Measurements from ENCODE around the gene CLEC4F. TPM values are rescaled to one million over a fixed set of nuclear protein-coding genes. Genes with fewer than 3 reads are reported as not detected.
A peak's percentile ranks its signal among the peaks of the same experiment; 100 is the strongest.

The CLEC4F gene
- total and polyA plus RNA-seq, 2 of the 13 experiments (the other 11 are each of a cell fraction or from before 2014, with no cell fraction given): 0.12 to 0.13 TPM

DNA sequence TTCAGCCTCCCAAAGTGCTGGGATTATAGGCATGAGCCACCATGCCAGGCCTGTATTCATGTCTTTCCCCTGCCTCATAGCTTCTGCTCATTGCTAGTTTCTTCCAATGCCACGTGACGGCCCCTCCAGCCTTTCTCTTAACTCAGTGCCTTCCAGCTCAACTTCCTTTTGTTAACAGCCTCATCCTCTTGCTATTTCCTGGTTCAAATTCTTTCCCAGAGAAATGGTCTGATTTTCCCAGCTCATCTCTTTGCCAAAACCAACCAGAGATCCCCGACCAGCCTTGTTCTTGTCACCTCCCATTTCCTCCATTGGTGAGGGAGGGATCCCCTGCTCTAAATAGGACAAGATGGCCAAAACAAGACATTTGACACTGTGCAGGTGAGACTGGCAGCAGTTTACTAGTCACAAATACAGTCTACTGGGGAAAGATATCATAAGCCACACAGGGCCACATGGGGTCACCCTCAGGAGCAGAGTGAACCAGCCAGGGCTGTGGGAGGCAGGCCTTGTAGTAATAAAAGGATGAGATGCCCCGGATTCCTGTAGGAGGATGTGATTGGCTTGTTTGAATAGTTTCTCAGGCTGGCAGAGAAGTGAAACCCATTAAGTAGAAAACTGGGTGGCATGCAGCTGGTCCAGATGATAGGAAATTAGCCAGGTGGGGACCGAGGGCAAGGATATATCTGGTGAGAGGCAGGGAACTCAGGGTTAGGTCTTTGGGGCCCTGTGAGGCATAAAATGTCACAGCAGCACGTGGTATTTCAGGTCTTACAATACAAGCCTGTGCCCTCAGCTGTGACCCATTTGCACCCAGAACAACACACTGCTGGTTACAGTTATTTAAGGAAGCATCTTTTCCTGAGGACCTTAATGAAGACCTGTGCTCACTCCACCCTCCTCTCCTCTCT, 8.8 kb upstream of the CLEC4F start:
- BruUV-seq (replicated peaks): no TSS peak
- ATAC-seq: peak; percentile 35; the same call in 2 of the 3 replicates
- no peak for FAIRE-seq
- no peaks in the 10 kb centered on the region for H3K9me3 ChIP-seq (ENCODE audit: low read length)
- no peak overlapping the region for H3K4me3 ChIP-seq (replicated peaks in 1 of 3; ENCODE audit: insufficient read depth in 1 of 3, low read depth in 2 of 3, low read length in 3 of 3)
- POLR2A ChIA-PET: interaction anchor here (1.3 kb wide), 1 partner anchor 21 kb away, joined by 3 read pairs; no protein-coding TSS in a partner anchor
- H3K36me3 ChIP-seq (replicated peaks in 1 of 2; ENCODE audit: control insufficient read depth in 1 of 2, insufficient read depth in 2 of 2, low read length in 2 of 2): no peaks in the 10 kb centered on the region
- H3K4me2 ChIP-seq (ENCODE audit: low read depth, low read length): no peak overlapping the region
- no peaks in the 10 kb centered on the region for H3K79me2 ChIP-seq (ENCODE audit: insufficient read depth, low read length)
- intact Hi-C loops (cut with micrococcal nuclease; ENCODE audit: unreplicated experiment): no loop called here
- H4K20me1 ChIP-seq (ENCODE audit: insufficient read depth, low read length): no peaks in the 10 kb centered on the region
- in situ Hi-C loops (cut with HindIII; ENCODE audit: extremely low pct_ligation_motif_present, low pct_unique_long_range_greater_than_20kb): no loop called here
- peaks cover 31% of the 10 kb centered on the region for H3K4me1 ChIP-seq (ENCODE audit: insufficient read depth, low read length)
- no peak overlapping the region for H3K9ac ChIP-seq (ENCODE audit: insufficient read depth, low read depth, low read length)
- no peak for TF ChIP-seq NONO (IDR thresholded peaks at IDR 0.05)
- no peak for TF ChIP-seq NONO (CRISPR knock-in tag; conservative IDR thresholded peaks at IDR 0.05)
- TF ChIP-seq THAP8 (CRISPR knock-in tag; IDR thresholded peaks at IDR 0.05; ENCODE audit: borderline replicate concordance): no peak
- no peak overlapping the region for H2AFZ ChIP-seq (ENCODE audit: low read length)
- H3K27ac ChIP-seq (ENCODE audit: extremely low read length, insufficient read depth, low read length): no peak overlapping the region
- CTCF ChIA-PET (ENCODE audit: low intra/inter-chr PET ratio, low total read pairs): no interaction called here
- peaks cover 5 to 36% of the 10 kb centered on the region in 2 experiments; a peak in 4 of 5 replicates for H3K27me3 ChIP-seq (ENCODE audit: control insufficient read depth in 1 of 2, insufficient read depth in 2 of 2, low read length in 2 of 2)
- no peak for DNase-seq (ENCODE audit: low spot score)
- 23% methylated on average over 5 of the region's 6 CpGs for WGBS (ENCODE audit: low lambda C conversion rate)

- no peak for TF ChIP-seq FOXK2 (IDR thresholded peaks at IDR 0.05)
- intact Hi-C loops (cut with micrococcal nuclease; ENCODE audit: unreplicated experiment): no loop called here
- BruUV-seq (replicated peaks): no TSS peak
- ChIA-PET POLR2A (no interaction called here), CTCF (ENCODE audit: low intra/inter-chr PET ratio, low total read pairs) (no interaction called here)
- no peak for DNase-seq (ENCODE audit: low spot score)
- Histone ChIP-seq H3K9me3 (ENCODE audit: low read length) (no peaks in the 10 kb centered on the region), H3K4me2 (ENCODE audit: low read depth, low read length) (no peak overlapping the region), H4K20me1 (ENCODE audit: insufficient read depth, low read length) (no peaks in the 10 kb centered on the region), H3K27me3 (ENCODE audit: control insufficient read depth in 1 of 2, insufficient read depth in 2 of 2, low read length in 2 of 2) (peaks cover 5 to 34% of the 10 kb centered on the region in 2 experiments; a peak in 4 of 5 replicates), H3K79me2 (ENCODE audit: insufficient read depth, low read length) (no peaks in the 10 kb centered on the region), H3K4me1 (ENCODE audit: insufficient read depth, low read length) (peaks cover 41% of the 10 kb centered on the region), H2AFZ (ENCODE audit: low read length) (no peak overlapping the region), H3K27ac (ENCODE audit: extremely low read length, insufficient read depth, low read length) (no peak overlapping the region), H3K4me3 (replicated peaks in 1 of 3; ENCODE audit: insufficient read depth in 1 of 3, low read depth in 2 of 3, low read length in 3 of 3) (no peak overlapping the region), H3K9ac (ENCODE audit: insufficient read depth, low read depth, low read length) (no peak overlapping the region), H3K36me3 (replicated peaks in 1 of 2; ENCODE audit: control insufficient read depth in 1 of 2, insufficient read depth in 2 of 2, low read length in 2 of 2) (no peaks in the 10 kb centered on the region)
- in situ Hi-C loops (cut with HindIII; ENCODE audit: extremely low pct_ligation_motif_present, low pct_unique_long_range_greater_than_20kb): no loop called here
- FAIRE-seq: no peak
- ATAC-seq: no peak
- WGBS (ENCODE audit: low lambda C conversion rate): 36% methylated on average over 4 of the region's 5 CpGs
Observed at GRCh38 chr2:70828115-70828514, 7.7 kb upstream of the CLEC4F start.

Measured in HepG2 (cell line).